SW480 (cell line): ENCODE data around the gene POLR1A.

Experiments used
- DNase-seq: peaks from one replicate; pipeline ENCODE4 v3.0.0-alpha.2; 2016; ENCODE audit warnings: low spot score

POLR1A gene

GRCh38 chr2:86105252-86105968 lies at the start of gene POLR1A:
Gene POLR1A (minus strand): TSS chr2:86105886. CDS start chr2:86105776, 110 bp downstream.
- DNase-seq: peak; percentile 95

GRCh38 chr2:86150502-86150901 lies 44.8 kb upstream of the POLR1A start:
- no peak for DNase-seq

- DNase-seq: no peak
These were observed 42.1 kb upstream of the POLR1A start for GRCh38 chr2:86147793-86148192.

- DNase-seq: no peak
These were observed 38.4 kb upstream of the POLR1A start for GRCh38 chr2:86143926-86144685.

GRCh38 chr2:86143307-86143706 lies 37.6 kb upstream of the POLR1A start:
- DNase-seq: no peak

GRCh38 chr2:86142436-86143257 lies 37.0 kb upstream of the POLR1A start:
- DNase-seq: no peak

GRCh38 chr2:86140969-86141392 lies 35.3 kb upstream of the POLR1A start:
- DNase-seq: no peak

- no peak for DNase-seq
These were observed 34.3 kb upstream of the POLR1A start for GRCh38 chr2:86139981-86140380.

- no peak for DNase-seq
These were observed 33.3 kb upstream of the POLR1A start for GRCh38 chr2:86138736-86139625.

- no peak for DNase-seq
These were observed 30.5 kb upstream of the POLR1A start for GRCh38 chr2:86136141-86136540.

- no peak for DNase-seq
These were observed 30.0 kb upstream of the POLR1A start for GRCh38 chr2:86135653-86136052.

GRCh38 chr2:86134709-86135108 lies 29.0 kb upstream of the POLR1A start:
- no peak for DNase-seq

GRCh38 chr2:86124683-86125082 lies 19.0 kb upstream of the POLR1A start:
- DNase-seq: no peak

- DNase-seq: no peak
These were observed 17.7 kb upstream of the POLR1A start for GRCh38 chr2:86123328-86123925.

GRCh38 chr2:86118130-86118529 lies 12.4 kb upstream of the POLR1A start:
- DNase-seq: no peak

- DNase-seq: no peak
These were observed 1.3 kb upstream of the POLR1A start for GRCh38 chr2:86107031-86107430.

- peak; percentile 98 for DNase-seq
These were observed 571 bp upstream of the POLR1A start, which contains the start of gene PTCD3 for GRCh38 chr2:86105969-86106945. Gene PTCD3 (plus strand): TSS chr2:86106235. CDS start chr2:86106248, 13 bp downstream.

- no peak for DNase-seq
These were observed 3.5 kb downstream of the POLR1A start for GRCh38 chr2:86102157-86102556.

GRCh38 chr2:86097913-86098312 lies 7.8 kb downstream of the POLR1A start:
- no peak for DNase-seq
